Left lobe of liver (tissue), 2 donors: ENCODE results near the gene PLOD1. TPM values are rescaled to one million over a fixed set of nuclear protein-coding genes. Genes with fewer than 3 reads are reported as not detected.
A peak's percentile ranks its signal among the peaks of the same experiment; 100 is the strongest.

Source experiments
- ATAC-seq: fragments of 200-7000 bp; cut with Tn5 transposase; one replicate; pipeline ENCODE4 v1.9.1; 2020; ENCODE audit warnings: mild to moderate bottlenecking, moderate library complexity
- DNase-seq: peaks from one replicate; pipeline ENCODE4 v3.0.0-alpha.2; 2020; ENCODE audit warnings: low spot score
- total RNA-seq: library from RNA; stranded (reverse); gene quantifications from one replicate; pipeline ENCODE4 v1.2.1, GENCODE V29; 2021
- donor health status: DM: no; HTN: no; CAD: no; lungs with moderate emphysema.
- donor health status: DM: no; HTN: yes; CAD: no.

The PLOD1 gene
- total RNA-seq, 1 donor from 2014 or later: 70.8 TPM

DNA sequence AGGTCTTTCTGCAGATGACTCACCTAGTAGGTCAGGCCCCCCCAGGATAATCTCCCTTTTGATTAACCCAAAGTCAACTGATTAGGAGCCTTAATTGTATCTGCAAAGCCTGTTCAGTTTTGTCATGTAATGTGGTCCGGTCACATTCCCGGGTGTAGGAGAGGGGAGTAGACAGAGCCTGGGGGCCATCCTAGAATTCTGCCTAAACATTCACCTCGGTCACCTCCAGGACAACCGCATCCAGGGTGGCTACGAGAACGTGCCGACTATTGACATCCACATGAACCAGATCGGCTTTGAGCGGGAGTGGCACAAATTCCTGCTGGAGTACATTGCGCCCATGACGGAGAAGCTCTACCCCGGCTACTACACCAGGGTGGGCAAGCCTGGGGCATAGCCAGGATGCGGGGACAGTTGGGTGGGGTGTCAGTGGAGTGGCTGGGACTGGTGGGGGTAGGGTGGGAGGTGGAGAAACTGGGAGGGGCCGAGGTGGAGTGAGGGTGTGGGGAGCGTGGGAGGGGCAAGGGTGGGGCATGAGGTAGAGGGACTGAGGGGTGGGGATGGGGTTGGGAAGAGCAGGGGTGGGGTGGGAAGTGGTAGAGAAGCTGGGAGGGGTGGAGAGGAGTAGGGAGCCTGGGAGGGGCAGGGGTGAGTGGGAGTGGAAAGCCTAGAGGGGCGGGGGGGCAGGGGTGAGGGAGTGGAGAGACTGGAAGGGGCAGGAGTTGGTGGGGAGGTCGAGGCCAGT lies 36.1 kb downstream of the PLOD1 start:
- DNase-seq (no peak), ATAC-seq (no peak)

GRCh38 chr1:11977625-11978024 lies 43.1 kb downstream of the PLOD1 start:
- DNase-seq (no peak), ATAC-seq (no peak)

- no peak for DNase-seq
- ATAC-seq: no peak
Measured at GRCh38 chr1:11978301-11978700, 43.8 kb downstream of the PLOD1 start.

GRCh38 chr1:11979028-11979850 lies 44.7 kb downstream of the PLOD1 start:
- DNase-seq: no peak
- ATAC-seq: peak; percentile 32

- peak; percentile 88 for ATAC-seq
- DNase-seq: peak; percentile 98
Measured at GRCh38 chr1:11979851-11980675, 45.5 kb downstream of the PLOD1 start, which contains the start of gene MFN2. TSS of gene MFN2 (plus strand) at chr1:11980444. CDS start at chr1:11989169, 8,725 bp downstream.

GRCh38 chr1:11980676-11980972 lies 46.1 kb downstream of the PLOD1 start:
- ATAC-seq: no peak
- no peak for DNase-seq

GRCh38 chr1:11981378-11982009 lies 47.0 kb downstream of the PLOD1 start:
- DNase-seq (no peak), ATAC-seq (no peak)

DNA sequence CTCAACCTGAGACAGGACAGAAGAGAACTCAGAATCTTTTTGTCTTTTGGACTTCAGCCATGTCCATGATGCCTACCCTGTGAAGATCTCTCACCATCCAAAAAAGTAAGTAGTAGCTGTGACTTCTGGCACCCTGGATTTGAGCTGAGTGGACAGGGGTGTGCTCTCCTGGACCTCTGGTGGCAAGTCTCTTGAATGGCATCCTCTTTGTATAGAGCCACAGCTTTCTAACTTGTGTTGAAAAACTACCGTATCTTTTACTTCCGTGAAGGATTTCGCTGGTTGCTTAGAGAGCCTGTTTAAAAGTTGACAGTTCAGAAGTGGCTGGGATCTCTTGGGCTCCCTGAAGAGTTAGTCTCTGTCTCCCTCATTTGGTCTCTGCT lies 47.5 kb downstream of the PLOD1 start:
- DNase-seq (no peak), ATAC-seq (no peak)

DNA sequence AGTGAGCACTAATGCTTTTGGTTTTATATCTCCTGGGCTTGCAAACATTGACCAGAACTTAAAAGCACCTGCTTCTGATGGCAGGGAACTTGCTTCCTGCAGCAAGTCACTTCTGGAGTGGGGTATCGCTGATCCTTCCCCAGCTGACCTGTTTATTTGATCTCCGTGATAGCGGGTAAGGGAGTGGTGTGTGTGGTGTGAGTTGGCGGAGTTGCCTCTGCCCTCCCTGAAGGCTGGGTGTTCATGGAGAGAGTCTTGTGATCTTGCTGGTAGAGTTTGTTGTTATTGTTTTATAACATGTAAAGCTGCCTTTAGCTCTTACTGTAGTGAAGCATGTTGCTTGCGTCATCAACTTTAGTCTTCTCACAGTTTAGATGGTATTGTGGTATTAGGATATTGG lies 49.6 kb downstream of the PLOD1 start:
- ATAC-seq (no peak), DNase-seq (no peak)

- DNase-seq: no peak
- no peak for ATAC-seq
Measured at GRCh38 chr1:11984576-11984975, 50.1 kb downstream of the PLOD1 start.

DNA sequence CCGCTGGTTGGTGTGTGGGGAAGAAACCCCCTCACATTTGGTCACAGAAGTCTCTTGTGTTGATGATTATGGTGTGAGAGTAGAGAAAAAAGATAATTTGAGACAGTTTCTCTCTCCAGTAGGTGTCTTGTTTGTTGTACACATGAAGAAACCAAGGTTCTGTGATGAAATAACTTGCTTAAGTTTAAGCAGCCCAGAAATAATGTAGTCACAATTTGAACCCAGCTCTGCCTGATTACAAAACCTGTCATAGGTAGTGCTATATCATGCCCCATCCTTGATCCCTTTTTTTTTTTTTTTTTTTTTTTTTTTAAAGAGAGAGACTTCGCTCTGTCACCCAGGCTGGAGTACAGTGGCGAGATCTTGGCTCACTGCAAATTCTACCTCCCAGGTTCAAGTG lies 50.7 kb downstream of the PLOD1 start:
- DNase-seq (no peak), ATAC-seq (no peak)

GRCh38 chr1:11985851-11986250 lies 51.3 kb downstream of the PLOD1 start:
- no peak for ATAC-seq
- no peak for DNase-seq

DNA sequence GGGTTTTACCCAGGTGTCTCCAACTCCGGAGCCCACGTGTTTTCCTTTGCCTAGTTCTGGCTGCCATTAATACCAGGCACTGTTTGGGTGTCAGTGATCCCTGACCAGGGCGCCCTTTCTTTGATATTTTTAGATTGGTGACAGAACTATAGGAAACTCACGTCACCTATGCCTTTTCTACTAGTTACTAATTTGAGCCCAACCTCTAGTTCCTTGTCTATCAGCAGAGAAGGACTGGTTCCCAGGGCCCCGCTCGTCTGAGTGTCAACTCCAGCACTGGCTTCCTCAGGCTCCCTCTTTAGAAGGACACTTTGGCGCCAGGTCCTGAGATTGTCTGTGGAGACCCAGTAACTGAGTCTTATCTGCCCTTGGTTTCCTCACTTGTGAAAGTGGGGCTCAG lies 55.2 kb downstream of the PLOD1 start:
- ATAC-seq (no peak), DNase-seq (no peak)

- DNase-seq (peak; percentile 76), ATAC-seq (peak; percentile 75)
Measured at GRCh38 chr1:11990303-11991032, 56.0 kb downstream of the PLOD1 start.

GRCh38 chr1:11991969-11992676 lies 57.6 kb downstream of the PLOD1 start:
- DNase-seq (peak; percentile 67), ATAC-seq (peak; percentile 45)

GRCh38 chr1:11997081-11997850 lies 62.7 kb downstream of the PLOD1 start:
- ATAC-seq (no peak), DNase-seq (no peak)

GRCh38 chr1:11998636-11999035 lies 64.1 kb downstream of the PLOD1 start:
- no peak for DNase-seq
- ATAC-seq: no peak

- ATAC-seq: no peak
Measured at GRCh38 chr1:11999236-11999635, 64.7 kb downstream of the PLOD1 start.

More at GRCh38 chr1:11999236-11999635, 64.7 kb downstream of the PLOD1 start:
- DNase-seq: no peak
